WI38 (cell line): ENCODE measurements around the gene PIGQ.
"Not testable (repeated sequence)": the region's sequence is repeated elsewhere in the genome, so short reads cannot be mapped to it uniquely, and the experiment has no call there.

ENCODE experiments used
- H3K4me3 ChIP-seq: 2 replicates; pipeline ENCODE4 v1.5.1; 2011; ENCODE audit warnings: low read depth, mild to moderate bottlenecking, control low read depth, low read length
- TF ChIP-seq, protein P1 (sequence below): IDR thresholded peaks from 2 replicates; pipeline ENCODE4 v1.5.1; 2012; ENCODE audit warnings: low read depth, mild to moderate bottlenecking, control low read depth, low read length

Gene PIGQ

DNA sequence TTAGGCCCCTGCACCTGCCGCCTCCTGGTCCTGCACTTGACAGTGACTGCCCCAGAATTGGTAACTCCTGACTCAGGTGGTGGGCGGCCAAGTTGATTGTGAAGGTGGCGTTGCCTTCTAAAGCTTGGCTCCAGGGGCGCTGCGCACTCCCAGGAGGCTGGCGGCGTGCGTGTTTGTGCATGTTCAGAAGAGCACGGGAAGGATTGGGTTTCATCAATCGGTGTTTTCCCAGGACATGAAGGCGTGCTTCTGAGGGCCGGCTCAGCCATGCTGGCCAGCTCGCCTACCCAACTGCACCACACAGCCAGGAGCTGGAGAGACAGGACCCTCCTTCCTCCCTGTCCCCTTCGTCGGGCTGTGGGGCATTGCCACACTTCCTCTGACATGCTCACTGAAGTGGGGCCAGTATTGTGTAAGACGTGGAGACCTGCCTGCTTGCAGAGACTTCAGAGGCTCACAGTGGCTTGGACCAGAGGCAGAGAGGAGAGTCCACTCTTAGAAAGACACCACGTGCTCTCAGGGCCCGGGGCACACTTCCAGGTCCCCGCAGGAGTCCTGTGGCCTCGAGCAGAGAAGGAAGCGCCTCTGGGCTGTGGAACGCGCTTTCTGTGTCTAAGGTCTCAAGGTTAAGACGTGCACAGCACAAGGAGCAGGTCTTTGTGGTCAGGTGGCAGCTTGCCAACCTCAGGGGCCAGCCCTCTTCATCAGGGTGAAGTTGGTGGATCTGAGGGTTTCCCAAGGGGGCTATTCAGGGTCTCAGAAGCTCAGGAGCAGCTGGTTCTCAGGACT, 22.9 kb downstream of the PIGQ start:
- H3K4me3 ChIP-seq, result no peak overlapping the region
- TF ChIP-seq, protein P1, sequence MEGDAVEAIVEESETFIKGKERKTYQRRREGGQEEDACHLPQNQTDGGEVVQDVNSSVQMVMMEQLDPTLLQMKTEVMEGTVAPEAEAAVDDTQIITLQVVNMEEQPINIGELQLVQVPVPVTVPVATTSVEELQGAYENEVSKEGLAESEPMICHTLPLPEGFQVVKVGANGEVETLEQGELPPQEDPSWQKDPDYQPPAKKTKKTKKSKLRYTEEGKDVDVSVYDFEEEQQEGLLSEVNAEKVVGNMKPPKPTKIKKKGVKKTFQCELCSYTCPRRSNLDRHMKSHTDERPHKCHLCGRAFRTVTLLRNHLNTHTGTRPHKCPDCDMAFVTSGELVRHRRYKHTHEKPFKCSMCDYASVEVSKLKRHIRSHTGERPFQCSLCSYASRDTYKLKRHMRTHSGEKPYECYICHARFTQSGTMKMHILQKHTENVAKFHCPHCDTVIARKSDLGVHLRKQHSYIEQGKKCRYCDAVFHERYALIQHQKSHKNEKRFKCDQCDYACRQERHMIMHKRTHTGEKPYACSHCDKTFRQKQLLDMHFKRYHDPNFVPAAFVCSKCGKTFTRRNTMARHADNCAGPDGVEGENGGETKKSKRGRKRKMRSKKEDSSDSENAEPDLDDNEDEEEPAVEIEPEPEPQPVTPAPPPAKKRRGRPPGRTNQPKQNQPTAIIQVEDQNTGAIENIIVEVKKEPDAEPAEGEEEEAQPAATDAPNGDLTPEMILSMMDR, result no peak

DNA sequence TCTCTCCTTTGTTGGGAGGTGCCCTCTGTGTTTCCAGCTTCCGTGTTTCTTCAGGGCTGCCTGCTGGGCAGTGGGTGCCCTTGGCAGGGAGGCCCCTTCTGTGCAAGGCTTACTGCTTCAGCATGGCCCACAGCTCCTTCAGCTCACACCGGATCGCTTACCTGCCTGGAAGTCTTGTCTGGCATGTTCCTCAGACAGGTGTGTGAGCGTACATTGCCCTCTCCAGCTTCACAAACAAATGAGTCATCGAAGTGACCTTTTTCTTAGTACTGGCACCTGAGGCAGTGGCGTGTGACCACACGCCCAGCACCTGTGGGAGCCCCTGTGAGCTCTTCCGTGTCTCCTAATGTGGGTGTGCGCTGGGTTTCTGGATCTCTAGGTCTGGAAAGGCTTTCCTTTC, 23.6 kb downstream of the PIGQ start:
- no peak overlapping the region for H3K4me3 ChIP-seq
- TF ChIP-seq, protein P1, result no peak

DNA sequence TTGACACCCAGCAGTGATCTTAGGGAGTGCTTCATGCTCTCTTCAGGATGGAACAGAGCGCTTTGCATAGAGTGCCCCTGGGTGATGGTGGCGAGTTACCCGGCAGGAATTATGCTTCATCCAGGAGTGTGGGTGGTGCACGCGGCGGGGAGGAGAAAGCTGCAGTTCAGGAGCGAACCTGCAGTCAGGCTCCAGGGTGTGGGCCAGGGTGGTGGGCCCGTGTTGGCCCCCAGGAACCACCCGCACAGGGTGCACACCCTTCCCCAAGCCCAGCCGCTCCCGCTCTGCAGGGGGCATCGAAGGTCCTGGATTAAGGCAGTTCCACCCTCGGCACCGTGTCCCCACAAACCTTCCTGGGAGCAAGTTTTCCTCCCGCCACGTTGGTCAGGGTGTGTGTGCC, 24.0 kb downstream of the PIGQ start:
- H3K4me3 ChIP-seq, result no peak overlapping the region
- TF ChIP-seq, protein P1, result no peak

DNA sequence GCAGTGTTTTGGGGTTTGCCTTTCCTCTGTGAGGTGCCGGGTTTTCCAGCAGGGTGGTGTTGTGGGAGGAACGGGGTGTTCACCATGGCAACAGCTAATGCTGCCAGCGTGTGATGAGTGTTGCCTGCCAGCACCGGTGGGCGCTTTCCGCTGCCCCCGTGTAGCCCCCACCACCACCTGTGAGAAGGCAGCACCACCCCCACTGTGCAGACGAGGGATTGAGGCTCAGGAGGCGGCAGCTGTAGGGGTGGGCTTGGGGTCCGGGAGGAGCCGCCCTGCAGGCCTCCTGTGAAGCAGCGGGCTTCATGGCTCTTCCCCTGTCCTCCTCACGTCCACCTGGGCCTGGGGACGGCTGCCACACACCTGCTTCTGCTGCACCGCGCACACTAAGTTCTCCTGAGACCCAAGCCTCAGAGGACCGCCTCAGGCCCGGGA, 25.3 kb downstream of the PIGQ start:
- TF ChIP-seq, protein P1, result no peak
- no peak overlapping the region for H3K4me3 ChIP-seq

DNA sequence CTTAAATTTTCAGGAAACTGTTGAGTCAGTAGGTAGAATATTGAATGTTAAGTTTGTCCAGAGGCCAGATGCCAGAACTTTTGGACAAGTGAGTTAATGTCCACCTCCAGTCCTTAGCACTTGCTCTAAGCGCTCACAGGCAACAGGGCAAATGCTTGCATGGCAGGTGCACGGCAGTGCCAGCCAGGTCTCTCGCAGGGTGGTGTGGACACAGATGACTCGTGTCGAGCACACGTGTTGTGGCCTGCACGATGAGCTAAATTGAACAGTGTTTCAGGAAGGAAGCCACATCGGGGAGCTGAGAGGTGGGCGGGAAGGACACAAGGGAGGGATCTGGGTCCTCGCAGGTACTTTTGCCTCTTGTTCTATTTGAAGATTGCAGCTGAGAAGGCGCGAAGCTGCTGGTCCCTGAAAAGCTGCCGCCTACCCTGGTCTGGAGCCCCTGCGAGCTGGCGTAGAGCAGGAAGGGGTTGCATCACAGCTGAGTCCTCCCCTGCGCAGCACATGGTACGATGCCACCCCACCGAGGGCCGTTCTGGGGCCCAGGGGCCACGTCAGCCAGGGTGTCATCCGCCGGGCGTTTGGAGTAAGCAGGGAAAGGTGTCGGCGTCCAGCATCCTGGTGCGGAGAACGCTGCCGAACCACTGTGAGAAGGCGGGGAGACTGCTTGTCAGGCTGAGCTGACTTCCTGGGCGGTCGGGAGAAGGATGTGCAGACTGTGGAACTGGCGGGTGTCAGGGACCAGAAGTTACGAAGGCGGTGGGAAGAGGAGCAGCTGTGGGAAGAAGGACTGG, 26.4 kb downstream of the PIGQ start:
- H3K4me3 ChIP-seq, result no peak overlapping the region
- TF ChIP-seq, protein P1, result no peak

DNA sequence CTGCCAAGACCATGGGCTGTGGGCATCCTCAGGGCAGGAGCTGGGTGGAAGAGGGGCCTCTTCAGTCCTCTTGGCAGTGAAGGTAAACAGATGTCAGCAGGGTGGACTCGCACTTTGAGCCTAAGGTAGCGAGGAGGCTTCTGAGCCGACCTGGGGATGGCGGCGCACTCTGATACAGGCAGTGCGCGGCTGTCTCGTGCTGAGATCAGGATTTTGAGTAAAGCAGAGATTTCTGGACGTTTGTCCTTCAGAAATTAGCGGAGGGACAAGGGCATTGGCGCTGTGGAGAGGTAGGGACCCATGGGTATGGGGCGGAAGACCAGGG, 26.9 kb downstream of the PIGQ start:
- TF ChIP-seq, protein P1, result no peak
- H3K4me3 ChIP-seq, result no peak overlapping the region

DNA sequence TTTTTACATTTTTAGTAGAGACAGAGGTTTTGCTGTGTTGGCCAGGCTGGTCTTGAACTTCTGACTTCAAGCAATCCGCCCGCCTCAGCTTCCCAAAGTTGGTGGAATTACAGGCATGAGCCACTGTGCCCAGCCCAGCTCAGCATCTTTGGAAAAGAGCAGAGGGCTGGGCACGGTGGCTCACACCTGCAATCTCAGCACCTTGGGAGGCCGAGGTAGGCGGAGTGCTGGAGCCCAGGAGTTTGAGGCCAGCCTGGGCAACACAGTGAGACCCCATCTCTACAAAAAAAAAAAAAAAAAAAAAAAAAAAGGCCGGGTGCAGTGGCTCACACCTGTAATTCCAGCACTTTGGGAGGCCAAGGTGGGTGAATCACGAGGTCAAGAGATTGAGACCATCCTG, 27.9 kb downstream of the PIGQ start:
- H3K4me3 ChIP-seq, result not testable (repeated sequence)
